Kidney capillary endothelial cell (primary cell): ENCODE measurements around the gene TAS2R31.

ENCODE experiments used
- DNase-seq: peaks from one replicate; pipeline ENCODE4 v3.0.0-alpha.2; 2018; ENCODE audit warnings: low spot score

TAS2R31 gene

DNA sequence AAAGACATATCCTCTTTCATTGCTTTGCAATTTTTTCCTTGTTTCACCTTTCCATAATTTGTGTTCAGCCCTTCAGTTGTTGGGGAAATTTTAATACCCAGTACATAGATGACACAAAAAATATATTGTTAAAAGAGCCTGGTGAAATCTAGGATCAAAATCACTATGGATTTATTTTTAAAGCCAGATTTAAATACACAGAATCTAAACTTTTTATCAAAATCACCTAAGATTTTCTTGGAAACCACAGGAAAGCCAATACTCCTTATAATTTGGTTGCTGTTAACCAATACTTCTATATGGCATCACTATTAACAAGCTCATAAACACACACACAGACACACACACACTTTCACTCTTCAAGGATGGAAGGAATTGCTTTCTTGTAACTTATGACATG lies 33.0 kb downstream of the TAS2R31 start, which contains the start of gene TAS2R20:
TSS of gene TAS2R20 (minus strand) at position 101 of the 400 bp plus-strand sequence. CDS start 429 bp downstream, outside the sequence.
- no peak for DNase-seq

DNA sequence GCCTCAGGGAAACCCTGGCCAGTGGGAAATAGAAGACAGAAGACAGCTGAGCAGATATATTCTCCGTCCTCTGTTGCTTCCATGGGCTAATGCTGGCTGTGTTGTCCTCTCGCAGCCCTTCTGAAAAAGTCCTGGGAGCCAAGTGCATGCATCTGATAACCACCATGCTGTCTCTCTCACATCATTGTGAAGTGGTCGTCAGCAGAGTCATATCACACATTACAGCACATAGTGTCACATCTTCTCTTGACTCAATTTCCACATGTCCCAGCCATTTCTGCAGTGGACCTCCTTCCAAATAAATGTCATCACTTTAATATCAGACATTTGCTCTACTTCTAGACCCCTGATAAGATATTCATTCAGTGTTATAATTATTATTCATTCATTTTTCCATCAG lies 36.9 kb downstream of the TAS2R31 start:
- no peak for DNase-seq

DNA sequence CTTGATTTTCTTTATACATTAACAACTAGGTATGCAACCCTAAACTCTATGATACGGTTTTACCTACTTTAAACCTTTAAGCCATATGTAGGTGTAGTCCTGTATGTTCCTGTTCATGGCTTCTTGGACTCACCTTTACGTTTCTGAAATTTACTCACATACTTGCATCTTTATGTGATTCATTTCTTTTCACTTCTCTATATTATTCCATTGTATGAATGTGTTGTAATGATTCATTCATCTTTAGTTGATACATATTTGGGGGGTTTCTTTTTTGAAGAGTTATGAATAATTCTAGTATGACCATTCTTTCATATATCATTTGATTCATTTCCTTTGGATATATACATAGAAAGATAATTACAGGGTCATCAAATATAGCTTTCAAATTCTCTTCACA lies 42.1 kb downstream of the TAS2R31 start:
- DNase-seq: no peak

DNA sequence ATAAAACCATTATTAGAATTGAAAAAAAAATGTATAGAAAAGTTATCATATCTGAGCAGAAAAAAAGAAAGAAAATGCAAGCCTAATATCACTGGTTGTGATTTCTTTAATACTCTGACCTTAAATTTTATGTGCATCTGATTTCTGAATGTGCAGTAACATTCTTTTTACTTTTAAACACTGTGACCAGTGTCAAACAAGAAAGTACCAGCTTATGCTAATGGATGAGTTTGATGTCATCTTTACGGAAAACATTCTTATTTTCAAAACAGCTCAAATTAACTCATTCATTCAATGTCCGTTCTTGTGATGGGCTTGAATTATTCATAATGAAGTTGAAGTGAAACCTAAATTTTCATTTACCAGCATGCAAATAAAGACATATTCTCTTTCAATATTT lies 44.4 kb downstream of the TAS2R31 start, which contains the start of gene TAS2R50:
TSS of gene TAS2R50 (minus strand) at position 101 of the 400 bp plus-strand sequence. CDS start at position 49, 52 bp downstream.
- DNase-seq: no peak

DNA sequence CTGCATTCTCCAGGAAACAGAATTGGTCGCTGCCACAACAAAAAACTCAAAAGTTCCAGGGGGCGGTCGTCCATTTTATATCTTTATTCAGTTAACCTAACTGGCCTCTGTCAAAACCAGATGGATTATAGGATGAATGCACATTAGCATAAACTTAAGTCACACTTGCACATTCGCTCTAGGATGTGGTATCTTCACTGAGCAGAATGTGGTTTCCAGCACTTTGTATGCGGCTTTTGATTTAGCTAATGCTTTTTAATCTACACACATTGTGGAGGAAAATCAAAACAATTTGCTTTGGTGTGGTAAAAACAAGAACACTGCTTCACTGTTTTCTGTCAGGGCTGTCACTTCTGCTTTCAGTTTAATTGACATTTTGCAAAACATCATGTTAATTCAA lies 49.0 kb downstream of the TAS2R31 start:
- DNase-seq: no peak
